Fibroblast of lung (primary cell): ENCODE results near the gene RPS6KA2. TPM values are rescaled to one million over a fixed set of nuclear protein-coding genes. Genes with fewer than 3 reads are reported as not detected.

Source experiments
- DNase-seq, 2 donors: peaks; one replicate each; pipeline versions ENCODE4 v3.0.0 to v3.0.0-alpha.2; 2010; ENCODE audit warnings: low read depth in 2 of 2
- H2AFZ ChIP-seq: 2 replicates; pipeline ENCODE4 v1.5.1; 2012; ENCODE audit warnings: low read length, control low read depth, inconsistent platforms
- H3K27ac ChIP-seq: 2 replicates; pipeline ENCODE4 v1.5.1; 2011; ENCODE audit warnings: low read length, control low read depth; ENCODE audit not compliant: insufficient read depth
- H3K27me3 ChIP-seq: 2 replicates; pipeline ENCODE4 v1.5.1; 2011; ENCODE audit warnings: mild to moderate bottlenecking, low read length; ENCODE audit not compliant: control insufficient read depth, insufficient read depth
- H3K36me3 ChIP-seq: 2 replicates; pipeline ENCODE4 v1.5.1; 2011; ENCODE audit warnings: low read length; ENCODE audit not compliant: control insufficient read depth, insufficient read depth
- H3K4me1 ChIP-seq: 2 replicates; pipeline ENCODE4 v1.5.1; 2011; ENCODE audit warnings: low read length; ENCODE audit not compliant: control insufficient read depth, insufficient read depth; ENCODE audit errors: extremely low read depth
- H3K4me2 ChIP-seq: 2 replicates; pipeline ENCODE4 v1.5.1; 2011; ENCODE audit warnings: low read length, control low read depth; ENCODE audit not compliant: insufficient read depth; ENCODE audit errors: extremely low read depth
- H3K4me3 ChIP-seq, 4 experiments: fragments of 200-600 bp in 1 of 4; sonication (generic) in 1 of 4; replicated peaks in 1 of 4; 2 replicates each; pipeline ENCODE4 v1.5.1; 2011 to 2016; ENCODE audit warnings: low read length in 4 of 4, low read depth in 3 of 4, mild to moderate bottlenecking in 3 of 4, control low read depth in 2 of 4, inconsistent platforms in 1 of 4, mixed read lengths in 1 of 4; ENCODE audit not compliant: insufficient read depth in 1 of 4; ENCODE audit errors: control extremely low read depth in 1 of 4
- H3K79me2 ChIP-seq: 2 replicates; pipeline ENCODE4 v1.5.1; 2012; ENCODE audit warnings: mild to moderate bottlenecking, low read length, inconsistent platforms; ENCODE audit not compliant: control insufficient read depth, insufficient read depth
- H3K9ac ChIP-seq: 2 replicates; pipeline ENCODE4 v1.5.1; 2011; ENCODE audit warnings: mild to moderate bottlenecking, low read length, control low read depth; ENCODE audit not compliant: insufficient read depth
- H3K9me3 ChIP-seq: 2 replicates; pipeline ENCODE4 v1.5.1; 2012; ENCODE audit warnings: low read depth, low read length; ENCODE audit not compliant: control insufficient read depth, insufficient read depth
- H4K20me1 ChIP-seq: 2 replicates; pipeline ENCODE4 v1.5.1; 2011; ENCODE audit warnings: low read length; ENCODE audit not compliant: control insufficient read depth, insufficient read depth; ENCODE audit errors: extremely low read depth
- CTCF ChIP-seq, 2 donors: IDR thresholded peaks in 1 of 2; conservative IDR thresholded peaks in 1 of 2; 1 replicate in 1 of 2; 2 replicates in 1 of 2; pipeline ENCODE4 v1.5.1; 2011 to 2012; ENCODE audit warnings: low read length in 2 of 2, control low read depth in 1 of 2, inconsistent platforms in 1 of 2, low read depth in 1 of 2, mild to moderate bottlenecking in 1 of 2
- EZH2 ChIP-seq: IDR thresholded peaks from 2 replicates; pipeline ENCODE4 v1.5.1; 2012; ENCODE audit warnings: low read length, control low read depth, mild to moderate bottlenecking; ENCODE audit errors: missing control alignments
- polyA plus RNA-seq, 2 donors: library from polyadenylated mRNA; depleted of rRNA in 1 of 2; stranded (reverse) in 1 of 2; unstranded in 1 of 2; fragments of >200 nt; gene quantifications; 2 replicates each; pipeline ENCODE4 v1.2.1, GENCODE V29; 2011 to 2012; ENCODE audit warnings: missing spikeins in 1 of 2
- total RNA-seq: library from RNA; depleted of rRNA; stranded (reverse); fragments of >200 nt; gene quantifications from 2 replicates; pipeline ENCODE4 v1.2.1, GENCODE V29; 2014

The RPS6KA2 gene
- total and polyA plus RNA-seq, 2 donors (not counting 1 experiment from before 2014, with no cell fraction given): 66.8 to 116 TPM

GRCh38 chr6:166406197-166406596, 220.9 kb downstream of the RPS6KA2 start:
- peaks cover 1% of the 10 kb centered on the region for H3K36me3 ChIP-seq
- DNase-seq: no peak
- no peaks in the 10 kb centered on the region for H4K20me1 ChIP-seq
- no peaks in the 10 kb centered on the region for H3K27me3 ChIP-seq
- peaks cover 3% of the 10 kb centered on the region for H3K4me1 ChIP-seq
- no peak overlapping the region for H2AFZ ChIP-seq
- H3K27ac ChIP-seq: no peak overlapping the region
- no peaks in the 10 kb centered on the region for H3K9me3 ChIP-seq
- H3K9ac ChIP-seq: no peak overlapping the region
- no peak overlapping the region for H3K4me2 ChIP-seq
- no peak overlapping the region for H3K4me3 ChIP-seq
- H3K79me2 ChIP-seq: no peaks in the 10 kb centered on the region
- TF ChIP-seq EZH2 (no peak), CTCF (conservative IDR thresholded peaks at IDR 0.05 in 1 of 2, IDR thresholded peaks at IDR 0.05 in 1 of 2; ENCODE audit: low read depth in 1 of 2, low read length in 2 of 2) (no peak)

- DNase-seq: no peak
- Histone ChIP-seq H4K20me1 (no peaks in the 10 kb centered on the region), H3K27ac (no peak overlapping the region), H2AFZ (no peak overlapping the region), H3K4me3 (no peak overlapping the region), H3K4me1 (peaks cover 3% of the 10 kb centered on the region), H3K27me3 (no peaks in the 10 kb centered on the region), H3K9me3 (no peaks in the 10 kb centered on the region), H3K9ac (no peak overlapping the region), H3K36me3 (no peaks in the 10 kb centered on the region), H3K79me2 (no peaks in the 10 kb centered on the region), H3K4me2 (no peak overlapping the region)
- TF ChIP-seq CTCF (conservative IDR thresholded peaks at IDR 0.05 in 1 of 2, IDR thresholded peaks at IDR 0.05 in 1 of 2; ENCODE audit: low read depth in 1 of 2, low read length in 2 of 2): no peak
- TF ChIP-seq EZH2: no peak
Measured at GRCh38 chr6:166405386-166405785, 221.7 kb downstream of the RPS6KA2 start.

GRCh38 chr6:166402582-166403277, 224.3 kb downstream of the RPS6KA2 start:
- Histone ChIP-seq H3K4me3 (no peak overlapping the region), H3K4me1 (peaks cover 3% of the 10 kb centered on the region), H3K36me3 (no peaks in the 10 kb centered on the region), H2AFZ (no peak overlapping the region), H3K9me3 (no peaks in the 10 kb centered on the region), H4K20me1 (no peaks in the 10 kb centered on the region), H3K27me3 (no peaks in the 10 kb centered on the region), H3K27ac (no peak overlapping the region), H3K9ac (no peak overlapping the region), H3K4me2 (no peak overlapping the region), H3K79me2 (no peaks in the 10 kb centered on the region)
- DNase-seq: peak in 1 of 2 donors; percentile 38
- TF ChIP-seq CTCF (conservative IDR thresholded peaks at IDR 0.05 in 1 of 2, IDR thresholded peaks at IDR 0.05 in 1 of 2; ENCODE audit: low read depth in 1 of 2, low read length in 2 of 2) (no peak), EZH2 (no peak)
